Adrenal gland (tissue), 12 donors: ENCODE results near the gene SYT13. TPM values are rescaled to one million over a fixed set of nuclear protein-coding genes. Genes with fewer than 3 reads are reported as not detected.
A peak's percentile ranks its signal among the peaks of the same experiment; 100 is the strongest.

Experiments
- DNase-seq, 7 donors: peaks; one replicate each; pipeline ENCODE4 v3.0.0-alpha.2; 2019 to 2020
- H3K27ac ChIP-seq, 5 donors: fragments of 200-600 bp; sonication (generic) in 4 of 5; 1 replicate in 3 of 5; 2 replicates in 2 of 5; pipeline versions ENCODE4 v1.5.1 to v1.8.0; 2016 to 2020; ENCODE audit warnings: mild to moderate bottlenecking in 1 of 5
- H3K27me3 ChIP-seq: fragments of 200-600 bp; 2 replicates; pipeline ENCODE4 v1.8.0; 2021
- H3K36me3 ChIP-seq, 2 donors: fragments of 200-600 bp; replicated peaks in 1 of 2; 1 replicate in 1 of 2; 2 replicates in 1 of 2; pipeline versions ENCODE4 v1.5.1 to v1.8.0; 2018 to 2022
- H3K4me1 ChIP-seq, 2 donors: fragments of 200-600 bp; replicated peaks in 1 of 2; 1 replicate in 1 of 2; 2 replicates in 1 of 2; pipeline versions ENCODE4 v1.5.1 to v1.8.0; 2018 to 2021
- H3K4me3 ChIP-seq, 4 donors: fragments of 200-600 bp; sonication (generic) in 3 of 4; one replicate each; pipeline ENCODE4 v1.5.1; 2016 to 2018
- H3K9me3 ChIP-seq, 3 donors: fragments of 200-600 bp; sonication (generic) in 1 of 3; replicated peaks in 1 of 3; 1 replicate in 2 of 3; 2 replicates in 1 of 3; pipeline versions ENCODE4 v1.5.1 to v1.8.0; 2016 to 2021
- CTCF ChIP-seq, 6 experiments: fragments of 450-650 bp in 4 of 6; fragments of 200-600 bp in 2 of 6; sonication (generic) in 1 of 6; IDR thresholded peaks; 1 replicate in 5 of 6; 2 replicates in 1 of 6; pipeline versions ENCODE4 v1.5.1 to v1.8.0; 2016 to 2021; ENCODE audit warnings: antibody characterized with exemption in 6 of 6, mild to moderate bottlenecking in 2 of 6, moderate library complexity in 1 of 6
- POLR2A ChIP-seq, 2 donors: fragments of 450-650 bp; IDR thresholded peaks; one replicate each; pipeline ENCODE4 v1.6.1; 2017; ENCODE audit warnings: antibody characterized with exemption in 2 of 2, mild to moderate bottlenecking in 2 of 2, moderate library complexity in 1 of 2
- WGBS, 4 donors: extraction: QIAGEN DNeasy Blood & Tissue Kit in 2 of 4; methylation state at CpG; one replicate each; pipeline versions ENCODE4 v1.1.5 to v1.1.7; 2013 to 2017; 5-methylcytosine and 5-hydroxymethylcytosine counted together
- intact Hi-C, 2 donors: fragments of 100-400 bp; cut with DNase I; formaldehyde crosslinking; loops; one replicate each; pipeline versions ENCODE4 v1.14.1 to v1.15.0; 2022 to 2023
- polyA plus RNA-seq, 3 donors: library from polyadenylated mRNA; stranded (reverse); fragments of 200-250 nt in 2 of 3; fragments of 350-450 nt in 1 of 3; fragmentation: Illumina TruSeq in 1 of 3; extraction: RNeasy Lipid Tissue Mini Kit (QIAGEN cat#74804) in 1 of 3; gene quantifications; one replicate each; pipeline ENCODE4 v1.2.3, GENCODE V29; 2013 to 2014
- total RNA-seq, 9 donors: library from RNA; depleted of rRNA in 4 of 9; stranded (reverse); fragments of >200 nt in 4 of 9; fragments of 120-200 nt in 1 of 9; fragmentation: NEBNext Ultra II Directional in 1 of 9; extraction: Animal tissue kit (Norgen Biotek cat#: 25700) in 1 of 9; gene quantifications; one replicate each; pipeline versions ENCODE4 v1.1.0 to v1.2.4, GENCODE V29; 2013 to 2023
- donor health status: healthy with polysubstance abuse.
- donor health status: Bipolar disorder and iron deficiency.
- donor health status: DM: yes; HTN: yes; CAD: no.
- donor health status: DM: no; HTN: no; CAD: no.
- donor health status: DM: no; HTN: no; CAD: no.
- donor health status: DM: yes; HTN: yes; CAD: no.

The SYT13 gene
- total and polyA plus RNA-seq, 12 donors, result 0.50 to 6.6 (median 2.7) TPM; not detected in 4

GRCh38 chr11:45282081-45282480 lies 4.1 kb downstream of the SYT13 start:
- H3K36me3 ChIP-seq, result no peaks in the 10 kb centered on the region
- no peak overlapping the region for H3K4me3 ChIP-seq
- peaks cover 0 to 4% of the 10 kb centered on the region in 2 donors for H3K4me1 ChIP-seq
- no peak overlapping the region for H3K27ac ChIP-seq
- WGBS, 4 donors, result 79 to 92% (median 90%) methylated on average over 6 of the region's 6 CpGs
- no peak for DNase-seq
- no peak for TF ChIP-seq POLR2A (IDR thresholded peaks at IDR 0.05)
- TF ChIP-seq CTCF (IDR thresholded peaks at IDR 0.05), result no peak
- peaks cover 23% of the 10 kb centered on the region for H3K27me3 ChIP-seq
- intact Hi-C loops, result loop anchor here in 1 of 2 donors (10.0 kb wide), 1 partner anchor 167 kb away; no protein-coding TSS in a partner anchor
- H3K9me3 ChIP-seq, result no peaks in the 10 kb centered on the region

GRCh38 chr11:45280449-45280848 lies 5.7 kb downstream of the SYT13 start:
- H3K4me1 ChIP-seq, result no peaks in the 10 kb centered on the region
- no peak for TF ChIP-seq CTCF (IDR thresholded peaks at IDR 0.05)
- no peak for TF ChIP-seq POLR2A (IDR thresholded peaks at IDR 0.05)
- intact Hi-C loops, result loop anchor here in 1 of 2 donors (10.0 kb wide), 1 partner anchor 166 kb away; no protein-coding TSS in a partner anchor
- peak in 1 of 7 donors; percentile 60 for DNase-seq
- H3K36me3 ChIP-seq, result no peaks in the 10 kb centered on the region
- no peak overlapping the region for H3K27ac ChIP-seq
- no peak overlapping the region for H3K4me3 ChIP-seq
- no peaks in the 10 kb centered on the region for H3K9me3 ChIP-seq
- 57 to 77% (median 65%) methylated on average over 3 of the region's 3 CpGs for WGBS, 4 donors
- peaks cover 9% of the 10 kb centered on the region for H3K27me3 ChIP-seq

GRCh38 chr11:45279645-45280044 lies 6.5 kb downstream of the SYT13 start:
- Histone ChIP-seq H3K27me3 (peaks cover under 1% of the 10 kb centered on the region), H3K9me3 (no peaks in the 10 kb centered on the region), H3K4me1 (no peaks in the 10 kb centered on the region), H3K36me3 (no peaks in the 10 kb centered on the region), H3K4me3 (no peak overlapping the region), H3K27ac (no peak overlapping the region)
- intact Hi-C loops, result loop anchor here in 1 of 2 donors (10.0 kb wide), 1 partner anchor 165 kb away; no protein-coding TSS in a partner anchor
- no peak for TF ChIP-seq POLR2A (IDR thresholded peaks at IDR 0.05)
- TF ChIP-seq CTCF (IDR thresholded peaks at IDR 0.05), result no peak
- no peak for DNase-seq
- 86 to 97% (median 93%) methylated on average over 2 of the region's 2 CpGs for WGBS, 4 donors

GRCh38 chr11:45278714-45279113 lies 7.4 kb downstream of the SYT13 start:
- DNase-seq, result no peak
- 79 to 90% (median 87%) methylated on average over 4 of the region's 4 CpGs for WGBS, 4 donors
- TF ChIP-seq CTCF (IDR thresholded peaks at IDR 0.05) (no peak), POLR2A (IDR thresholded peaks at IDR 0.05) (no peak)
- intact Hi-C loops, result no loop called here
- H3K27me3 ChIP-seq, result no peaks in the 10 kb centered on the region
- H3K4me3 ChIP-seq, result no peak overlapping the region
- no peaks in the 10 kb centered on the region for H3K36me3 ChIP-seq
- H3K9me3 ChIP-seq, result no peaks in the 10 kb centered on the region
- H3K27ac ChIP-seq, result no peak overlapping the region
- no peaks in the 10 kb centered on the region for H3K4me1 ChIP-seq
